Measurements from ENCODE around the gene LEFTY2. TPM values are rescaled to one million over a fixed set of nuclear protein-coding genes. Genes with fewer than 3 reads are reported as not detected.
A peak's percentile ranks its signal among the peaks of the same experiment; 100 is the strongest.

Gene LEFTY2
- total RNA-seq, 1 experiment from 2014 or later, result not detected

- H3K4me1 ChIP-seq (ENCODE audit: insufficient read depth, low read length), result peaks cover 40% of the 10 kb centered on the region
- H3K9me2 ChIP-seq (replicated peaks; ENCODE audit: low read length), result no peaks in the 10 kb centered on the region
- ChIA-PET POLR2A (ENCODE audit: unreplicated experiment) (no interaction called here), CTCF (no interaction called here)
- no peak overlapping the region for H3K27ac ChIP-seq (ENCODE audit: low read length)
- no peak overlapping the region for H3K9ac ChIP-seq (ENCODE audit: low read length)
- H2AFZ ChIP-seq (ENCODE audit: low read length), result no peak overlapping the region
- H3K4me2 ChIP-seq (ENCODE audit: low read length), result no peak overlapping the region
- no peaks in the 10 kb centered on the region for H3K27me3 ChIP-seq (ENCODE audit: low read length)
- no peak for ATAC-seq
- TF ChIP-seq EZH2phosphoT487 (IDR thresholded peaks at IDR 0.05; ENCODE audit: borderline replicate concordance, low read length) (no peak), EZH2 (IDR thresholded peaks at IDR 0.05; ENCODE audit: low read length, unreplicated experiment) (no peak), CTCF (conservative IDR thresholded peaks at IDR 0.05; ENCODE audit: low read depth, low read length) (no peak)
- peaks cover 21% of the 10 kb centered on the region for H3K79me2 ChIP-seq (ENCODE audit: low read length)
- intact Hi-C loops (cut with micrococcal nuclease), result no loop called here
- no peak for DNase-seq
- no peak overlapping the region for H3K4me3 ChIP-seq (ENCODE audit: low read length)
- H4K20me1 ChIP-seq (ENCODE audit: low read length), result peaks cover 3% of the 10 kb centered on the region; the same call in 1 of the 2 replicates
- peaks cover 16% of the 10 kb centered on the region; the same call in 1 of the 2 replicates for H3K36me3 ChIP-seq (ENCODE audit: low read depth, low read length)
- BruUV-seq (replicated peaks), result no TSS peak
- H3K9me3 ChIP-seq (ENCODE audit: low read length), result no peaks in the 10 kb centered on the region
- H3F3A ChIP-seq (ENCODE audit: low read length, unreplicated experiment), result no peaks in the 10 kb centered on the region
Measured at GRCh38 chr1:225918280-225918679, 22.7 kb downstream of the LEFTY2 start.

- Histone ChIP-seq H3K4me2 (ENCODE audit: low read length) (no peak overlapping the region), H3K4me1 (ENCODE audit: insufficient read depth, low read length) (peaks cover 33% of the 10 kb centered on the region)
Measured at GRCh38 chr1:225917536-225917935, 23.5 kb downstream of the LEFTY2 start.

More at GRCh38 chr1:225917536-225917935, 23.5 kb downstream of the LEFTY2 start:
- H3K36me3 ChIP-seq (ENCODE audit: low read depth, low read length), result peaks cover 16% of the 10 kb centered on the region; the same call in 1 of the 2 replicates
- no peaks in the 10 kb centered on the region for H3K9me2 ChIP-seq (replicated peaks; ENCODE audit: low read length)
- peaks cover 3% of the 10 kb centered on the region; the same call in 1 of the 2 replicates for H4K20me1 ChIP-seq (ENCODE audit: low read length)
- H3K79me2 ChIP-seq (ENCODE audit: low read length), result peaks cover 14% of the 10 kb centered on the region; the same call in 1 of the 2 replicates
- H2AFZ ChIP-seq (ENCODE audit: low read length), result no peak overlapping the region
- no peaks in the 10 kb centered on the region for H3K9me3 ChIP-seq (ENCODE audit: low read length)
- ChIA-PET POLR2A (ENCODE audit: unreplicated experiment) (no interaction called here), CTCF (no interaction called here)
- H3K27me3 ChIP-seq (ENCODE audit: low read length), result no peaks in the 10 kb centered on the region
- TF ChIP-seq EZH2phosphoT487 (IDR thresholded peaks at IDR 0.05; ENCODE audit: borderline replicate concordance, low read length) (no peak), EZH2 (IDR thresholded peaks at IDR 0.05; ENCODE audit: low read length, unreplicated experiment) (no peak), CTCF (conservative IDR thresholded peaks at IDR 0.05; ENCODE audit: low read depth, low read length) (no peak)
- H3K4me3 ChIP-seq (ENCODE audit: low read length), result no peak overlapping the region
- ATAC-seq (no peak), DNase-seq (peak; percentile 40)
- H3K9ac ChIP-seq (ENCODE audit: low read length), result no peak overlapping the region
- intact Hi-C loops (cut with micrococcal nuclease), result no loop called here
- no peaks in the 10 kb centered on the region for H3F3A ChIP-seq (ENCODE audit: low read length, unreplicated experiment)
- no TSS peak for BruUV-seq (replicated peaks)
- peak overlapping the region; percentile 25; the same call in 1 of the 2 replicates for H3K27ac ChIP-seq (ENCODE audit: low read length)

Measured in PC-3 (cell line).